ENCODE results near the gene C19orf18.
"Not testable (repeated sequence)": the region's sequence is repeated elsewhere in the genome, so short reads cannot be mapped to it uniquely, and the experiment has no call there.

Gene C19orf18

GRCh38 chr19:57974434-57974833, at the start of gene C19orf18:
C19orf18 (minus strand) TSS chr19:57974534; CDS start chr19:57974432, 102 bp downstream.
- no peak for DNase-seq (ENCODE audit: low read depth in 2 of 2)

- DNase-seq (ENCODE audit: low read depth in 2 of 2): no peak
Observed at GRCh38 chr19:58022283-58022660, 47.9 kb upstream of the C19orf18 start.

GRCh38 chr19:58021541-58022282, 47.4 kb upstream of the C19orf18 start:
- DNase-seq (ENCODE audit: low read depth in 2 of 2): peak in 1 of 2 donors; percentile 13

- DNase-seq (ENCODE audit: low read depth in 2 of 2): no peak
Observed at GRCh38 chr19:58020129-58020528, 45.8 kb upstream of the C19orf18 start.

- DNase-seq (ENCODE audit: low read depth in 2 of 2): no peak
Observed at GRCh38 chr19:58014141-58014540, 39.8 kb upstream of the C19orf18 start.

GRCh38 chr19:58010507-58010906, 36.2 kb upstream of the C19orf18 start:
- DNase-seq (ENCODE audit: low read depth in 2 of 2): no peak

GRCh38 chr19:58009666-58010301, 35.5 kb upstream of the C19orf18 start:
- peak; percentile 13 to 30 for DNase-seq (ENCODE audit: low read depth in 2 of 2)

- DNase-seq (ENCODE audit: low read depth in 2 of 2): no peak
Observed at GRCh38 chr19:58009301-58009665, 34.9 kb upstream of the C19orf18 start.

GRCh38 chr19:58008877-58009276, 34.5 kb upstream of the C19orf18 start:
- not testable (repeated sequence) for DNase-seq (ENCODE audit: low read depth in 2 of 2)

- no peak for DNase-seq (ENCODE audit: low read depth in 2 of 2)
Observed at GRCh38 chr19:58007285-58007684, 33.0 kb upstream of the C19orf18 start.

GRCh38 chr19:58003174-58003828, 29.0 kb upstream of the C19orf18 start:
- DNase-seq (ENCODE audit: low read depth in 2 of 2): no peak

- DNase-seq (ENCODE audit: low read depth in 2 of 2): peak; percentile 65 to 70
Observed at GRCh38 chr19:58002384-58003173, 28.2 kb upstream of the C19orf18 start, which contains the start of gene ZNF606. ZNF606 (minus strand) TSS chr19:58002820; CDS start chr19:58001319, 1,501 bp downstream.

- DNase-seq (ENCODE audit: low read depth in 2 of 2): no peak
Observed at GRCh38 chr19:58001895-58002369, 27.6 kb upstream of the C19orf18 start.

GRCh38 chr19:58000677-58001076, 26.3 kb upstream of the C19orf18 start:
- no peak for DNase-seq (ENCODE audit: low read depth in 2 of 2)

- DNase-seq (ENCODE audit: low read depth in 2 of 2): no peak
Observed at GRCh38 chr19:57992841-57993240, 18.5 kb upstream of the C19orf18 start.

GRCh38 chr19:57978586-57979289, 4.4 kb upstream of the C19orf18 start:
- no peak for DNase-seq (ENCODE audit: low read depth in 2 of 2)

GRCh38 chr19:57964761-57965160, 9.6 kb downstream of the C19orf18 start:
- DNase-seq (ENCODE audit: low read depth in 2 of 2): no peak

GRCh38 chr19:57961785-57962184, 12.5 kb downstream of the C19orf18 start:
- no peak for DNase-seq (ENCODE audit: low read depth in 2 of 2)

GRCh38 chr19:57954996-57955395, 19.3 kb downstream of the C19orf18 start:
- DNase-seq (ENCODE audit: low read depth in 2 of 2): no peak

GRCh38 chr19:57949702-57950101, 24.6 kb downstream of the C19orf18 start:
- no peak for DNase-seq (ENCODE audit: low read depth in 2 of 2)

GRCh38 chr19:57949296-57949695, 25.0 kb downstream of the C19orf18 start:
- DNase-seq (ENCODE audit: low read depth in 2 of 2): no peak

Data from stimulated activated CD8-positive, alpha-beta memory T cell treated with anti-CD3 and anti-CD28 coated beads, Interleukin-7, amount 100 ng/mL, for 1 hour (primary cell).